Dedifferentiated amniotic fluid mesenchymal stem cell (primary cell): ENCODE results near the gene WDR35.
"Not testable (repeated sequence)": the region's sequence is repeated elsewhere in the genome, so short reads cannot be mapped to it uniquely, and the experiment has no call there.

ENCODE experiments used
- DNase-seq: peaks from one replicate; pipeline ENCODE4 v3.0.0-alpha.2; 2016; ENCODE audit errors: extremely low spot score

The WDR35 gene

GRCh38 chr2:19894134-19894792 lies 95.6 kb downstream of the WDR35 start:
- no peak for DNase-seq

DNA sequence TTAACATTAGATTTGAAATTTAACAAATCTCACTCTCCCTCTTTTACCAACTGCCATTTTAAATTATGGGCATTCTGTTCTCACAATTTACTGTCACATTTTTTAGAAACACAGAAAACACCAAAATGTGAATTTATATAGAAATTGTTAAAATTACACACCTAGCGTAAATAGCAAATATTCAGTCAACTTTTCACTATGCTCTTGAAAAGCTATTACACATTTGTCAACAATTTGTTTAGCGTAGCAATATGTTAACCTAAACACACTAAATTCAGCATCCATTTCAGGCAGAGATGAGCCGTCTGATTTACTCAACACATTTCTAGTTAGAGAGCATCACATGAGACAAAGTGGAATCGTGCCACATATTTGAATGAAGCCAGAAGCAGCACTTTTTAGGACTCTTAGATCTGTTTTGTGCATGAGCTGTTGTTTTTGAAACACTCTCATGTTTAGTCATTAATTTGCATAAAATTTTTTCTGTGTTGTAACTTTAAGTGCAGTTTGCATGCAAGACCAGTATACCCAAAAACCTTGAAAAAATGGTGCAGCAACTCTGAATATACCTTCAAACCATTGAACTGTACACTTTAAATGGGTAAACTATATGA lies 96.3 kb downstream of the WDR35 start:
- DNase-seq = no peak

DNA sequence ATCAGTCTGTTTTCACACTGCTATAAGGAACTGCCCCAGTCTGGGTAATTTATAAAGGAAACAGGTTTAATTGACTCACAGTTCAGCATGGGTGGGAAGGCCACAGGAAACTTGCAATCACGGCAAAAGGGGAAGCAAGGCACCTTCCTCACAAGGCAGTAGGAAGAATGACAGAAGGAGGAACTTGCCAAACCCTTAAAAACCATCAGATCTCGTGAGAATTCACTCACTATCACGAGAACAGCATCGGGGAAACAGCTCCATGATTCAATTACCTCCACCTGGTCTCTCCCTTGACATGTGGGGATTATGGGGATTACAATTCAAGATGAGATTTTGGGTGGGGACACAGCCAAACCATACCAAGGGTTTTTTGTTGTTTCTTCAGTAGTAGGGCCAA lies 97.9 kb downstream of the WDR35 start:
- not testable (repeated sequence) for DNase-seq

DNA sequence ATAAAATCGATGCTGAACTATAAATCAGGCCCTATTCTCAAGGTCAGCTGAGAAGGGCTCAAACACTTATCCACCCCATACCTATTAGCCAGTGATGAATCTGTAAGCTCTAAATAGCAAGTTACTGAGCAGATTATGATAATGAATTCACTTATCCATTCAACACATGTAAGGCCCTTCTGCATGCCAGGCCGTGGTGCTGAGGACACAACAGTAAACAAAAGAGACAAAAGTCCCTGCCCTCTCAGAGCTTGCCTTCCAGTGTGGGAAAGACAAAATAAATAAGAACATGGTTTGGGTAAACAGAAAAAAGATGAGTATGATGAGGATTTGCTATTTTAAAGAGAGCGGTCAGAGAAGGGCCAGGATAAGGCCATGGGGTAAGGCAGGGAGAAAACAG lies 99.8 kb downstream of the WDR35 start:
- DNase-seq = no peak

GRCh38 chr2:19888831-19889230 lies 101.1 kb downstream of the WDR35 start:
- DNase-seq = no peak

DNA sequence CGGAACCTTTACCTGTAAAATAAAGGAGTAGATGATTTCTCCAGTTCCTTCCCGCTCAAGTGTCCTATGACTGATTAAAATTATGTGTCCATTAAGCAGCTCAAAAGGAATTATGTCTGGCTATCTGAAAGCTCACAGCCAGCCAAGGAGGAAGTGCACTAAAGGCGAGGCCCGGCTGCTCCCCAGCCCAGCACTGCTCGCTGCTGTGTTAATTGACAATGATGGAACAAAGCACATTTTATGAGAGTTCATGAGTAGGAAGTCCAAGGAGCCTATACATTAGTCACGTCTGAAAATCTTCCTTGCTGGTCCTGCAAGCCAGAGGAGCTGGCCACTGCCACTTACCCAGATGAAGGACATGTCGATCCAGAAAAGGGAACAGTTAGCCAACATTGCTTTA lies 102.4 kb downstream of the WDR35 start:
- no peak for DNase-seq

DNA sequence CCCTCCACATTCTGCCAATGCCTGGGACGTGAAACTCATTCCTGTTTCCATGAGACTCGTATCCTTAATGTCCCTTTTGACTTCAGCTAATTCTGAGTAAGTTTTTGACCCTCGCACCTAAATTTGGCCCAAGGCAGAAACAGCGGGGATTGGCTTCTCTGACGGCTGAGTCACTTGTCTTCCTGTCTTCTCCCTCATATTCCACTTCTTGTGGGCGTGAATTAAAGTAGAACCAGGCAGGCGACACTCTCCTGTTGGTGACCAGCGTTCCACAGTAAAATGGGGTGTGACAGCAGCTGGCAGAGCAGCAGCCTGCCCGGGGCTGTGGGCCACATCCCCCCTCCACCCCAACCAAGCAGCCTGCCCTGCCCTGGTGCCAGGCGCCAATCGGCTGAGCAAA lies 103.6 kb downstream of the WDR35 start:
- no peak for DNase-seq

- DNase-seq = no peak
These were observed 104.1 kb downstream of the WDR35 start for GRCh38 chr2:19885791-19886190.

- no peak for DNase-seq
These were observed 105.8 kb downstream of the WDR35 start for GRCh38 chr2:19883971-19884720.

DNA sequence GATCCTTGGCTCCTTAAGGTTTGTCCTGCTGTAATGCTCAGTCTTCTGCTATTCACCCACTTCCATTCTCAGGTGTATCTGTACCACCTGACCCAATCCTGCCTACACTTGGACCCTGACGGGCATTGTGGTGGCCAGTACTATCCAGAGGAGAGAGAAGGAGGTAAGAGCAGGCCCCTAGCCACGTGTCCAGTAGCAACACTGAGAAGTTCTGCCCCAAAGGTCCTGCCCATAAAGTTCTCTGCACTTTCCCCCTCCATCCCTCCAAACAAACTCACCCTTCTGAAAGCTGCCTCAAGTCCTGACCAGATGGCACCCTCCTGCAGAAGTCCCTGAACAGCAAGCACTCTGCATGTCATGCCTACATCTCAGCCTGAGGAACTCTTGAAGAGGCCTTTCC lies 106.4 kb downstream of the WDR35 start:
- DNase-seq = no peak

GRCh38 chr2:19882286-19882685 lies 107.6 kb downstream of the WDR35 start:
- no peak for DNase-seq

DNA sequence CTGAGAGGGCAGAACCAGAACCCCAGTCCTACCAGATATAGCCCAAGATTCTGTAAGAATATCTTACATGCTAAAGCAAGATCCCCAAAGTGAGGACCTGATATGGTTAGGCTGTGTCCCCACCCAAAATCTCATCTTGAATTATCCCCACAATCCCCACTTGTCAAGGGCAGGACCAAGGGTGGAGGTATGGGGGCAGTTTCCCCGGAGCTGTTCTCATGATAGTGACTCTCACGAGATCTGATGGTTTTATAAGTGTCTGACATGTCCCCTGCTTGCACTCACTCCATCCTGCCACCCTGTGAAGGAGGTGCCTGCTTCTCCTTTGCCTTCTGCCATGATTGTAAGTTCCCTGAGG lies 108.0 kb downstream of the WDR35 start:
- no peak for DNase-seq

- DNase-seq = no peak
These were observed 108.5 kb downstream of the WDR35 start for GRCh38 chr2:19881221-19881907.

- not testable (repeated sequence) for DNase-seq
These were observed 109.7 kb downstream of the WDR35 start for GRCh38 chr2:19880191-19880590.

GRCh38 chr2:19879120-19879519 lies 110.8 kb downstream of the WDR35 start:
- DNase-seq = no peak

- no peak for DNase-seq
These were observed 111.4 kb downstream of the WDR35 start for GRCh38 chr2:19878268-19879046.

GRCh38 chr2:19876751-19877150 lies 113.2 kb downstream of the WDR35 start:
- DNase-seq = no peak

DNA sequence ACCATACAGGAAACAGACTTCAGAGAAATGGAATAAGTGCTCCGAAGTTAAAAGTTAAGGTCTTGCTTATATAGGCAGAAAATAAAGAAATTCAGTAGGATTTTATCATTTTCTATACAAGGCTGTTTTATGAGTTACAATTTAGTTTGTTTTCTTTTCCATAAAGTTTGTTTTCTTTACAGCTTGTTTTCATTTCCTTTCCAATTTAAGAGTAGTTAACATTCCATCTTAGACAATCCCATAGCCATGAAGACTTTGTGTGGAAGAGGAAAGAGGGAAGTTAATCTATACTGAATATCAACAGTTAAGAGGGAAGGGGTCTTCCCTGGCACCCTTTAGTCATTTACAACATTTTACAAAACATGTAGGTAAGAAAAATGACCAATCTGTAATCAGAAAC lies 114.6 kb downstream of the WDR35 start:
- no peak for DNase-seq

GRCh38 chr2:19874726-19875125 lies 115.2 kb downstream of the WDR35 start:
- DNase-seq = no peak

DNA sequence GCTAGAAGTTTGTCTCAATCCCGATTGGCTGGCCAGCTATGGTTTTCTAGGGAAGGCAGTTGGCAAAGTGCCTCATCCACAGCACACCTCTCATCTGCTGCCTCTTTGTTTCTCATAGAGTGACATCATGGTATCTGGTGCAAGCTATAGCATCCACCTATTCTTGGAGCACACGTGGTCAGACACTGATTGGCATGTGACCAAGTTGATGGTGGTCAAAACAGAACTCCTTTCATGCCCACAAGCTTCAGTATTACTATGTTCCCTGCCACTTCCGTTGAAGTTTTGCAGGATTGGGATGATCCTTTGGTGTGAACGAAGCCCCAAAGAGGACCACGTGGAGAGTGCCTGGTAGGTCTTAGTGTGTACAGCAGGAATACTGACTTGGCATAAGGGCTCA lies 116.9 kb downstream of the WDR35 start:
- no peak for DNase-seq

DNA sequence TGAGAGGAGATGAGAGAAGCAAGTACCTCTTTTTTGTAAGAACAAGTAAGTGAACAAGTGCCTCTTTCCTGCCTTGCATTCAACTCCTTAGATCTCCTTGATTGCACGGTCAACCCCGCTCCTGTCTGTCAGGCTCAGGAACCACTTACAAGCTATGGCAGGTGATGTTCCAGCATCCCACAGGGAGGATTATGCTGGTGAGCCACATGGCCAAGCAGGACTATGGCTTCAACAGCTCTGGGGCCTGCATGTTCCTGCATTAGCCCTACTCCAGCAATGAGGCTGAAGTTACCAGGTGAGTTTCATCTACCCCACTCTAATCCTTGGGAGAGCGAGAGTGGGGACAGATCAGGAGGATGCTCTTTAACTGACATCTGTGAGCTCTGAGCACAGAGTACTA lies 117.6 kb downstream of the WDR35 start:
- DNase-seq = no peak

DNA sequence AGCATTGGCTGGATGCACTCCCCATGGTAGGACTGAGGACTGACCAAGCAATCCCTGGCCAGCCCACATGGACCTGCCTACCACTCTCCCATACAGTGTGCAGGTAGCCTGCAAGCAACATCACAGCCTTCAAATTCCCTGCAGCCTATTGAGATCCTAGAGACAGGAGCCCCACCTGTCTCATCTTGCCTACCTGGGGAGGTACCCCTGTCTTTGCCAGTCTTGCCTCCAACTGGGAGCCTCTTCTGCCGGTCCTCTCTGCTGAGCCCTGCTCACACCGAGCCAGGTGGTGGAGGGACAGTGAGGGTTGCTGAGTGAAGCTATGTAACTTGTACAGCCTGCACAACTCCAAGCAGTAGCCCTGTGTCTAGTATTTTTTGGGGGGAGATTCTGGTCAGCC lies 118.1 kb downstream of the WDR35 start:
- no peak for DNase-seq
